A549 (cell line): ENCODE data around the gene IDH3G. TPM values are rescaled to one million over a fixed set of nuclear protein-coding genes. Genes with fewer than 3 reads are reported as not detected.

ENCODE experiments used
- ATAC-seq, 2 experiments: fragments of 200-7000 bp in 1 of 2; fragments of >200 bp in 1 of 2; cut with Nextera tagmentation in 1 of 2; cut with Tn5 transposase in 1 of 2; 3 replicates each; pipeline versions ENCODE4 v1.8.0 to v1.9.1; 2018 to 2020; ENCODE audit warnings: mild to moderate bottlenecking in 1 of 2, moderate library complexity in 1 of 2
- CTCF ChIA-PET: fragments of 300-600 bp; sonication (Branson Sonifier 250); formaldehyde crosslinking; extraction: SDS; loops from one replicate; lab custom pipeline; 2021; ENCODE audit warnings: antibody characterized with exemption, inconsistent platforms; lab: Yijun Ruan, JAX
- POLR2A ChIA-PET: fragments of 350-600 bp; formaldehyde crosslinking; extraction: SDS; loops from one replicate; lab custom pipeline; 2021; ENCODE audit warnings: antibody characterized with exemption, inconsistent platforms; lab: Yijun Ruan, JAX
- DNase-seq, 2 experiments: peaks; one replicate each; pipeline versions ENCODE4 v3.0.0 to v3.0.0-alpha.2; 2011 to 2016; ENCODE audit warnings: low read depth in 1 of 2, low spot score in 1 of 2
- FAIRE-seq: peaks from 2 replicates; lab custom pipeline; 2011; peaks lifted over from hg19 to GRCh38; lab: Jason Lieb, UNC
- H3K27ac ChIP-seq, 2 experiments: fragments of >200 bp; sonication (Bioruptor Twin); formaldehyde crosslinking; 3 replicates each; pipeline ENCODE4 v1.5.1; 2016 to 2017
- H3K4me1 ChIP-seq: fragments of >200 bp; sonication (Bioruptor Twin); formaldehyde crosslinking; 3 replicates; pipeline ENCODE4 v1.6.1; 2016
- H3K4me2 ChIP-seq: fragments of >200 bp; sonication (Bioruptor Twin); formaldehyde crosslinking; 3 replicates; pipeline ENCODE4 v1.6.1; 2016
- H3K4me3 ChIP-seq: fragments of >200 bp; sonication (Bioruptor Twin); formaldehyde crosslinking; 3 replicates; pipeline ENCODE4 v1.5.1; 2016
- H3K9me3 ChIP-seq: fragments of >200 bp; sonication (Bioruptor Twin); formaldehyde crosslinking; 3 replicates; pipeline ENCODE4 v1.6.1; 2016
- ATOH8 ChIP-seq: fragments of 250-450 bp; sonication (Bioruptor Pico); IDR thresholded peaks from 2 replicates; pipeline ENCODE4 v1.5.0; 2020; ENCODE audit warnings: low read depth, mild to moderate bottlenecking, moderate library complexity
- CEBPB ChIP-seq, 2 experiments: fragments of >200 bp in 1 of 2; sonication (Bioruptor Twin) in 1 of 2; formaldehyde crosslinking in 1 of 2; IDR thresholded peaks; 2 replicates each; pipeline ENCODE4 v1.6.1; 2012 to 2016
- CHD2 ChIP-seq: fragments of 150-350 bp; IDR thresholded peaks from 2 replicates; pipeline ENCODE4 v1.6.1; 2014; ENCODE audit warnings: low read length; ENCODE audit not compliant: partially characterized antibody
- EP300 ChIP-seq, 2 experiments: fragments of >200 bp; sonication (Bioruptor Twin); formaldehyde crosslinking; IDR thresholded peaks; 2 replicates in 1 of 2; 3 replicates in 1 of 2; pipeline ENCODE4 v1.6.1; 2016 to 2017
- FOSL2 ChIP-seq, 2 experiments: fragments of 450-650 bp in 1 of 2; fragments of >200 bp in 1 of 2; sonication (Bioruptor Twin) in 1 of 2; formaldehyde crosslinking; IDR thresholded peaks; 2 replicates each; pipeline versions ENCODE4 v1.5.0 to v1.6.1; 2016 to 2020; ENCODE audit warnings: mild to moderate bottlenecking in 1 of 2, moderate library complexity in 1 of 2
- GATA3 ChIP-seq: IDR thresholded peaks from 2 replicates; pipeline ENCODE4 v1.6.1; 2012; ENCODE audit warnings: borderline replicate concordance
- KDM1A ChIP-seq: fragments of 200-600 bp; sonication (generic); IDR thresholded peaks from 2 replicates; pipeline ENCODE4 v1.6.1; 2016; ENCODE audit warnings: low read depth, mild to moderate bottlenecking
- KDM5A ChIP-seq: fragments of 200-600 bp; sonication (generic); IDR thresholded peaks from 2 replicates; pipeline ENCODE4 v1.6.1; 2016; ENCODE audit warnings: antibody characterized with exemption, mild to moderate bottlenecking
- MAX ChIP-seq: IDR thresholded peaks from 2 replicates; pipeline ENCODE4 v1.6.1; 2012
- PBX3 ChIP-seq: IDR thresholded peaks from 2 replicates; pipeline ENCODE4 v1.6.1; 2012
- POLR2A ChIP-seq: IDR thresholded peaks from 2 replicates; pipeline ENCODE4 v1.6.1; 2012; ENCODE audit warnings: mild to moderate bottlenecking, low read length
- RCOR1 ChIP-seq: fragments of 150-350 bp; IDR thresholded peaks from 2 replicates; pipeline ENCODE4 v1.6.1; 2014; ENCODE audit warnings: antibody characterized with exemption, low read length, low read depth
- SREBF2 ChIP-seq: fragments of 450-650 bp; IDR thresholded peaks from 2 replicates; pipeline ENCODE4 v1.6.1; 2014; ENCODE audit warnings: mild to moderate bottlenecking, moderate library complexity
- ZNF302 ChIP-seq: fragments of 250-450 bp; sonication (Bioruptor Pico); IDR thresholded peaks from 2 replicates; pipeline ENCODE4 v1.9.0; 2021; ENCODE audit warnings: inconsistent platforms, mild to moderate bottlenecking, moderate library complexity
- WGBS: methylation state at CpG from one replicate; pipeline ENCODE4 v1.1.6; 2017; ENCODE audit errors: missing lambda C conversion rate; 5-methylcytosine and 5-hydroxymethylcytosine counted together
- polyA plus RNA-seq, 4 experiments: library from polyadenylated mRNA; depleted of rRNA in 3 of 4; stranded (reverse); fragments of >200 nt; fragmentation: RNase III in 1 of 4; extraction: RNeasy Plus Mini Kit Qiagen cat#74134 plus additional on column Dnase treatment in 1 of 4; gene quantifications; 2 replicates in 3 of 4; 3 replicates in 1 of 4; pipeline ENCODE4 v1.2.3, GENCODE V29; 2011 to 2017
- TF ChIP-seq, protein P1 (sequence below): IDR thresholded peaks from 2 replicates; pipeline ENCODE4 v1.6.1; 2012; ENCODE audit warnings: low read depth, borderline replicate concordance
- TF ChIP-seq, protein P2 (sequence below): fragments of 250-450 bp; sonication (Bioruptor Pico); IDR thresholded peaks from 2 replicates; pipeline ENCODE4 v1.5.0; 2021; ENCODE audit warnings: mild to moderate bottlenecking, moderate library complexity, borderline replicate concordance

The IDH3G gene
- polyA plus RNA-seq, 2 of the 4 experiments (the other 2 are of a cell fraction): 45.6 to 58.5 TPM

DNA sequence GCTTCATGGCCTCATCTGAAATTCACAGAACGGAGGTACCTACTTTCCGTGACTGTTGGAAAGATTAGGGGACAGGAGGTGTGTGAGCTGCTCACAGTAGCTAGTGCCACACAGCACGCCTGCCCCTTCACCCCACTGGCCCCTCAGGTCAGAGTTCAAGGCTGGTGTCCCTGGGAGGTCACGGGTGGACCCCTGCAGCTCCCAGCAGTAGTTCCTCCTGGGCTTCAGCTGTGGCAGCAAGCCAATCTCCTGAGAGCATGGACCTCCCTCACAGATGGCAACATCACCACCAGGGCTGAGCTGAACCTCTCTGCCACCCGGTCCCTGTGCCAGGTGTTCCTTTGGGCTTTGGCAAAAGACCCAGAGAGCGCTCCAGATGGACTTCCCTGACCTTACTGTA lies 1.8 kb downstream of the IDH3G start:
- Histone ChIP-seq H3K4me1 (peaks cover 15% of the 10 kb centered on the region; the same call in 2 of the 3 replicates), H3K4me3 (no peak overlapping the region), H3K9me3 (no peaks in the 10 kb centered on the region), H3K27ac (no peak overlapping the region), H3K4me2 (peak overlapping the region; percentile 94)
- ATAC-seq: no peak
- WGBS: 68% methylated on average over 3 of the region's 6 CpGs
- ChIA-PET POLR2A (no interaction called here), CTCF (interaction anchor here (1.0 to 2.2 kb wide), 3 partner anchors 28 to 155 kb away, joined by 3 to 7 read pairs (median 5); partner anchors contain the start of gene PLXNB3)
- no peak for FAIRE-seq
- no peak for DNase-seq
- TF ChIP-seq GATA3 (no peak), SREBF2 (no peak), CHD2 (no peak), ATOH8 (CRISPR knock-in tag) (no peak), FOSL2 (IDR thresholded peaks at IDR 0.05) (no peak), FOSL2 (CRISPR knock-in tag; IDR thresholded peaks at IDR 0.05) (no peak), EP300 (IDR thresholded peaks at IDR 0.05) (no peak), MAX (no peak)
- TF ChIP-seq, protein P1, sequence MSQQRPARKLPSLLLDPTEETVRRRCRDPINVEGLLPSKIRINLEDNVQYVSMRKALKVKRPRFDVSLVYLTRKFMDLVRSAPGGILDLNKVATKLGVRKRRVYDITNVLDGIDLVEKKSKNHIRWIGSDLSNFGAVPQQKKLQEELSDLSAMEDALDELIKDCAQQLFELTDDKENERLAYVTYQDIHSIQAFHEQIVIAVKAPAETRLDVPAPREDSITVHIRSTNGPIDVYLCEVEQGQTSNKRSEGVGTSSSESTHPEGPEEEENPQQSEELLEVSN: no peak

DNA sequence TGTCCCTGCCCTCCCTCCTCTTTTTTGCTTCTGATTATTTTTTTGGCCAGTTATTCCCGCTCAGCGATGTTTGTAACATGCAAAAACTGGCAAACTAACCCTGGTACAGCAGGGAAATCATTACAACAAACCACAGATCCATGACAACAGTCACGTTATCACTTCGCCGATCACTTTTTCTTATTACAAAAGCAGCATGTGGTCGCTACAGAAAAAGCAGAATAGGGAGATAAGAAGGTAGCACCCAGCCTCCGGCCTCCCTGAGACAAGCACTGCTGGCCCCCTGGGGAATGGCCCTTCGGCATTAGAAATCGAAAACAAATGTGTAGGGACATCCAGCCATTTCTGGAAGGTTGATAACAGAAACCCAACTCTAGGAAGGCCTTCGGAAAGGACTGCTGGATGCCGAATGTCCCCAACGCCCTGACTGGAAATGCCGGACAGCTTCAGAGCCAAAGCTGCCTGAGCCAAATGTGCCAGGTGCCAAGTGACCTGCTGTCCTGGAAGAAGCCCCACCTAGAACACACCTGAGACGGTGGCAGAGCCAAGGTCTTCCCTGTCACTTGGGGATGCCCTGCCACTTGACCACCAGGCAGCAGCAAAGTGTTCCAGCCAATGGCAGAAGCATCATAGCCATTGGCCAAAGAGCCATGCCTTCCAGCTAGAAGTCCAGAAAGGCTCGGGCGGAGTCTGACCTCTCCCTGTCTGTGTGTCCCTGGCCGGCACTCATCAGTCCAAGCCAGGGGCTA lies 2.9 kb downstream of the IDH3G start:
- DNase-seq (no peak), FAIRE-seq (no peak), ATAC-seq (no peak)
- CTCF ChIA-PET: interaction anchor here (0.8 to 2.0 kb wide), 2 partner anchors 27 to 28 kb away, joined by 3 to 5 read pairs; partner anchors contain the start of gene PLXNB3
- no peak overlapping the region for H3K27ac ChIP-seq
- WGBS: 93% methylated on average over 13 of the region's 17 CpGs
- peaks cover 14% of the 10 kb centered on the region; the same call in 2 of the 3 replicates for H3K4me1 ChIP-seq
- H3K4me2 ChIP-seq: no peak overlapping the region
- POLR2A ChIA-PET: no interaction called here
- H3K9me3 ChIP-seq: no peaks in the 10 kb centered on the region
- H3K4me3 ChIP-seq: no peak overlapping the region
- TF ChIP-seq RCOR1 (no peak), CEBPB (IDR thresholded peaks at IDR 0.05) (no peak), MAX (no peak), PBX3 (no peak), GATA3 (no peak), KDM1A (no peak), ZNF302 (CRISPR knock-in tag) (no peak), SREBF2 (no peak), POLR2A (no peak), KDM5A (no peak)
- TF ChIP-seq, protein P1: no peak
- TF ChIP-seq, protein P2, sequence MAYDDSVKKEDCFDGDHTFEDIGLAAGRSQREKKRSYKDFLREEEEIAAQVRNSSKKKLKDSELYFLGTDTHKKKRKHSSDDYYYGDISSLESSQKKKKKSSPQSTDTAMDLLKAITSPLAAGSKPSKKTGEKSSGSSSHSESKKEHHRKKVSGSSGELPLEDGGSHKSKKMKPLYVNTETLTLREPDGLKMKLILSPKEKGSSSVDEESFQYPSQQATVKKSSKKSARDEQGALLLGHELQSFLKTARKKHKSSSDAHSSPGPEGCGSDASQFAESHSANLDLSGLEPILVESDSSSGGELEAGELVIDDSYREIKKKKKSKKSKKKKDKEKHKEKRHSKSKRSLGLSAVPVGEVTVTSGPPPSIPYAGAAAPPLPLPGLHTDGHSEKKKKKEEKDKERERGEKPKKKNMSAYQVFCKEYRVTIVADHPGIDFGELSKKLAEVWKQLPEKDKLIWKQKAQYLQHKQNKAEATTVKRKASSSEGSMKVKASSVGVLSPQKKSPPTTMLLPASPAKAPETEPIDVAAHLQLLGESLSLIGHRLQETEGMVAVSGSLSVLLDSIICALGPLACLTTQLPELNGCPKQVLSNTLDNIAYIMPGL (CRISPR knock-in tag): no peak
